ENCODE data around the gene FPR1.
"Not testable (repeated sequence)": the region's sequence is repeated elsewhere in the genome, so short reads cannot be mapped to it uniquely, and the experiment has no call there.

The FPR1 gene

DNA sequence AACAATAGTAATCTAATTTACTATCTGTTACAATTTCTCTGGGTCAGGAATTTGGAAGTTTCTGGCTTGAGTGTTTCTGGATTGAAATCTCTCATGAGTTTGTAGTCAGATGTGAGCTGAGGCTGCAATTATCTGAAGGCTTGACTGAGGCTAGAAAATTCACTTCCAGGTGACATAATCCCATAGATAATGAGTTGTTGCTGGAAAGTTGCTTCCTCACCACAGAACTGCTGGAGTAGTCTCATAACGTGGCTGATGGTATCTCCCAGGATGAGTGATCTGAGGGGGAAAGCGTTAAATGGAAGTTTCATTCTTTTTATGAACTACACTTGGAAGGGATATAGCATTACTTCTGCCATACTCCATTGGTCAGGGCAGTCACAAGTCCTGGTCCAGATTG lies 28.0 kb upstream of the FPR1 start:
- H3K79me2 ChIP-seq (ENCODE audit: insufficient read depth, low read length), result no peaks in the 10 kb centered on the region
- no peak overlapping the region for H3K9ac ChIP-seq (ENCODE audit: low read length)
- H4K20me1 ChIP-seq (ENCODE audit: insufficient read depth, low read length), result no peaks in the 10 kb centered on the region
- no peak for TF ChIP-seq EZH2 (IDR thresholded peaks at IDR 0.05; ENCODE audit: borderline replicate concordance, low read length)
- TF ChIP-seq, protein P1, sequence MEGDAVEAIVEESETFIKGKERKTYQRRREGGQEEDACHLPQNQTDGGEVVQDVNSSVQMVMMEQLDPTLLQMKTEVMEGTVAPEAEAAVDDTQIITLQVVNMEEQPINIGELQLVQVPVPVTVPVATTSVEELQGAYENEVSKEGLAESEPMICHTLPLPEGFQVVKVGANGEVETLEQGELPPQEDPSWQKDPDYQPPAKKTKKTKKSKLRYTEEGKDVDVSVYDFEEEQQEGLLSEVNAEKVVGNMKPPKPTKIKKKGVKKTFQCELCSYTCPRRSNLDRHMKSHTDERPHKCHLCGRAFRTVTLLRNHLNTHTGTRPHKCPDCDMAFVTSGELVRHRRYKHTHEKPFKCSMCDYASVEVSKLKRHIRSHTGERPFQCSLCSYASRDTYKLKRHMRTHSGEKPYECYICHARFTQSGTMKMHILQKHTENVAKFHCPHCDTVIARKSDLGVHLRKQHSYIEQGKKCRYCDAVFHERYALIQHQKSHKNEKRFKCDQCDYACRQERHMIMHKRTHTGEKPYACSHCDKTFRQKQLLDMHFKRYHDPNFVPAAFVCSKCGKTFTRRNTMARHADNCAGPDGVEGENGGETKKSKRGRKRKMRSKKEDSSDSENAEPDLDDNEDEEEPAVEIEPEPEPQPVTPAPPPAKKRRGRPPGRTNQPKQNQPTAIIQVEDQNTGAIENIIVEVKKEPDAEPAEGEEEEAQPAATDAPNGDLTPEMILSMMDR (IDR thresholded peaks at IDR 0.05; ENCODE audit: low read length), result no peak
- no peak overlapping the region for H3K27ac ChIP-seq (ENCODE audit: low read depth, low read length, poor library complexity, severe bottlenecking)
- no peaks in the 10 kb centered on the region for H3K27me3 ChIP-seq (ENCODE audit: insufficient read depth, low read length)
- H3F3A ChIP-seq (ENCODE audit: insufficient read depth, low read length), result no peaks in the 10 kb centered on the region
- H3K9me3 ChIP-seq (ENCODE audit: low read length), result no peaks in the 10 kb centered on the region
- no peak overlapping the region for H3K4me3 ChIP-seq (ENCODE audit: low read depth, low read length, poor library complexity, severe bottlenecking)
- no peak overlapping the region for H3K4me2 ChIP-seq (ENCODE audit: low read length)
- no peaks in the 10 kb centered on the region for H3K4me1 ChIP-seq (ENCODE audit: insufficient read depth, low read length, severe bottlenecking)
- no peaks in the 10 kb centered on the region for H3K36me3 ChIP-seq (ENCODE audit: insufficient read depth, low read length)
- H2AFZ ChIP-seq (ENCODE audit: low read length), result no peak overlapping the region
- H3K9me2 ChIP-seq (ENCODE audit: low read depth, low read length), result no peaks in the 10 kb centered on the region

DNA sequence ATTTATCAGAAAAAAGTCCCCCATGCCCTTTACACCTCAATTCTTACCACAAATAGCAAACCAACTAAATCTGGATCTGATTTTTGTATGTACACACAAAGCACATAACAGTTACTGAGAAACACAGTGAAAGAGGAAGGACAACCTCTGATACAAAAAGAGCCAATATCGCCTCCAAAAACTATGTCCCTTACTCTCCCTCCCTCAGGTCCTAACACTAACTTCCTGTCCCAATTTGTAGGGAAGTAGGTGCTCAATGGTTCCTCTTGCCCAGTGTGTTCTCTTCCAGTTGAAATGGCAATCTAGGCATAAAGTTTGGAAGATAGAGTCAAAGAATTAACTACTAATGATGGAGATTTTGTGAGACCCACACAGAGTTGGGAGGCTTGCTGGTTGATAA lies 27.5 kb upstream of the FPR1 start:
- TF ChIP-seq, protein P1 (IDR thresholded peaks at IDR 0.05; ENCODE audit: low read length), result no peak
- no peak for TF ChIP-seq EZH2 (IDR thresholded peaks at IDR 0.05; ENCODE audit: borderline replicate concordance, low read length)
- H3K9me3 ChIP-seq (ENCODE audit: low read length), result no peaks in the 10 kb centered on the region
- no peak overlapping the region for H3K9ac ChIP-seq (ENCODE audit: low read length)

DNA sequence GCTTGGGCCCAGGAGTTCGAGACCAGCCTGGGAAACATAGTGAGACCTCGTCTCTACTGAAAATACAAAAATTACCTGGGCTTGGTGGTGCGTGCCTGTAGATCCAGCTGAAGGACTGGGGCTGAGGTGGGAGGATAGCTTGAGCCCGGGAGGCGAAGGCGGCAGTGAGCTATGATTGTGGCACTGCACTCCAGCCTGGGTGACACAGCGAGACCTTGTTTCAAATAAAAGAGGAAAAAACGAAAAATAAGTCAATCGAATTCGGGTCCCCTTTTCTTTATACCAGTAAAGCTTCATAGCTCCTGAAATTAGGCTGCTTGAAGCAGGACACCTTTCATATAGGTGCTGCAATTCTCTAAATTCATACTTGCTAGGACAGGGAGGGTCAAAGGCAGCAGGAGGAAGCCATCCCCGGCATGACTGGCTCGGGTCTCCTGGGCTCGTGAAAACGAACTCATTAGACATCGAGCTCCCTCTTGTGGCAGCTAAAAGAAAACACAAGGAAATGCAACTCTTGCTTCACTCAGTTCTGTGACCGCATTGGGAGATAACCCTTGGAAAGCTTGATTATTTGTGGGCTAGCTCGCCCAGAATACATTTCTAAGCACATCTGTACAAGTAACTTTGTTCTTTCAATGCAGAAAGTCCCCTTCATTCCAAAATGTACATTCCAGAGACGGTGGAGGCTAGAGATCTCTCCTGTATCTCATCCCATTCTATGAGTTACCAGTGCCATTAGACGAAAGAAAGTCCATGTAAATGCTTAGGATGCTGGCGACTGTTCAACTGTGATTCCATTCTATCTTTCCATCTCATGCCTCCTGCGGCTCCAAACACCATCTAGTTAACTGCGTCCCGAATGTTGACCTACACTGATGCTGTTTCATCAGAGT lies 26.1 kb upstream of the FPR1 start:
- no peaks in the 10 kb centered on the region for H3K9me3 ChIP-seq (ENCODE audit: low read length)
- no peak overlapping the region for H2AFZ ChIP-seq (ENCODE audit: low read length)
- no peaks in the 10 kb centered on the region for H3K4me1 ChIP-seq (ENCODE audit: insufficient read depth, low read length, severe bottlenecking)
- H3K79me2 ChIP-seq (ENCODE audit: insufficient read depth, low read length), result no peaks in the 10 kb centered on the region
- H3K27me3 ChIP-seq (ENCODE audit: insufficient read depth, low read length), result no peaks in the 10 kb centered on the region; the same call in 1 of the 2 replicates
- H3K4me2 ChIP-seq (ENCODE audit: low read length), result no peak overlapping the region
- H4K20me1 ChIP-seq (ENCODE audit: insufficient read depth, low read length), result no peaks in the 10 kb centered on the region
- no peak overlapping the region for H3K27ac ChIP-seq (ENCODE audit: low read depth, low read length, poor library complexity, severe bottlenecking)
- H3K4me3 ChIP-seq (ENCODE audit: low read depth, low read length, poor library complexity, severe bottlenecking), result no peak overlapping the region
- no peaks in the 10 kb centered on the region for H3K36me3 ChIP-seq (ENCODE audit: insufficient read depth, low read length)
- H3F3A ChIP-seq (ENCODE audit: insufficient read depth, low read length), result no peaks in the 10 kb centered on the region
- no peak overlapping the region for H3K9ac ChIP-seq (ENCODE audit: low read length)
- no peaks in the 10 kb centered on the region for H3K9me2 ChIP-seq (ENCODE audit: low read depth, low read length)
- TF ChIP-seq EZH2 (IDR thresholded peaks at IDR 0.05; ENCODE audit: borderline replicate concordance, low read length), result no peak
- TF ChIP-seq, protein P1 (IDR thresholded peaks at IDR 0.05; ENCODE audit: low read length), result peak; percentile 66; the same call in 1 of the 2 replicates

More for the DNA sequence above, 27.5 kb upstream of the FPR1 start:
- no peaks in the 10 kb centered on the region for H3K36me3 ChIP-seq (ENCODE audit: insufficient read depth, low read length)
- H3K27me3 ChIP-seq (ENCODE audit: insufficient read depth, low read length), result no peaks in the 10 kb centered on the region
- no peak overlapping the region for H3K4me2 ChIP-seq (ENCODE audit: low read length)
- no peak overlapping the region for H3K27ac ChIP-seq (ENCODE audit: low read depth, low read length, poor library complexity, severe bottlenecking)
- H3F3A ChIP-seq (ENCODE audit: insufficient read depth, low read length), result no peaks in the 10 kb centered on the region
- H3K4me1 ChIP-seq (ENCODE audit: insufficient read depth, low read length, severe bottlenecking), result no peaks in the 10 kb centered on the region
- no peak overlapping the region for H3K4me3 ChIP-seq (ENCODE audit: low read depth, low read length, poor library complexity, severe bottlenecking)
- H2AFZ ChIP-seq (ENCODE audit: low read length), result no peak overlapping the region
- no peaks in the 10 kb centered on the region for H4K20me1 ChIP-seq (ENCODE audit: insufficient read depth, low read length)
- H3K79me2 ChIP-seq (ENCODE audit: insufficient read depth, low read length), result no peaks in the 10 kb centered on the region
- H3K9me2 ChIP-seq (ENCODE audit: low read depth, low read length), result no peaks in the 10 kb centered on the region

DNA sequence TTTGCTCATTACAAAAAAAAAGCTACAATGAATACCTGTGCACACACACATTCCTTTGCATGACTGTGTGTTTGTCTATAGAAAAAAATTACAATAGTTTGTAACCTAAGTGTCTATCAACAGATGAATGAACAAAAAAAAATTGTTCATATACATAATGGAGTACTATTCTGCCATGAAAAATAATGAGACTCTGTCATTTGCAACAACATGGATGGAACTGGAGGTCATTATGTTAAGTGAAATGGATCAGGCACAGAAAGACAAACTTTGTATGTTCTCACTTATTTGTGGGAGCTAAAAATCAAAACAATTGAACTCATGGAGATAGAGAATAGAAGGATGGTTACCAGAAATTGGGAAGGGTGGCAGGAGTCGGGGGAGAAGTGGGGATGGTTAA lies 24.9 kb upstream of the FPR1 start:
- not testable (repeated sequence) for H3K36me3 ChIP-seq (ENCODE audit: insufficient read depth, low read length); H3K9me3 ChIP-seq (ENCODE audit: low read length); H2AFZ ChIP-seq (ENCODE audit: low read length)

More for the DNA sequence above, 24.9 kb upstream of the FPR1 start:
- H3K9me2 ChIP-seq (ENCODE audit: low read depth, low read length); H4K20me1 ChIP-seq (ENCODE audit: insufficient read depth, low read length); H3K4me2 ChIP-seq (ENCODE audit: low read length); H3K27me3 ChIP-seq (ENCODE audit: insufficient read depth, low read length); H3K4me3 ChIP-seq (ENCODE audit: low read depth, low read length, poor library complexity, severe bottlenecking); H3K4me1 ChIP-seq (ENCODE audit: insufficient read depth, low read length, severe bottlenecking); H3K9ac ChIP-seq (ENCODE audit: low read length); H3F3A ChIP-seq (ENCODE audit: insufficient read depth, low read length); H3K27ac ChIP-seq (ENCODE audit: low read depth, low read length, poor library complexity, severe bottlenecking); H3K79me2 ChIP-seq (ENCODE audit: insufficient read depth, low read length): not testable (repeated sequence)
